DND-41 (cell line): Measurements from ENCODE around the gene DENND5B.
"Not testable (repeated sequence)": the region's sequence is repeated elsewhere in the genome, so short reads cannot be mapped to it uniquely, and the experiment has no call there.

ENCODE experiments used
- ATAC-seq: fragments of 200-7000 bp; cut with Tn5 transposase; 3 replicates; pipeline ENCODE4 v1.9.1; 2021; ENCODE audit warnings: low read depth; ENCODE audit not compliant: insufficient read depth
- DNase-seq: peaks from one replicate; pipeline ENCODE4 v3.0.0-alpha.2; 2020
- H2AFZ ChIP-seq: 2 replicates; pipeline ENCODE4 v1.6.0; 2012; ENCODE audit warnings: low read depth, low read length
- H3K27ac ChIP-seq: 2 replicates; pipeline ENCODE4 v1.5.1; 2012; ENCODE audit warnings: low read length, inconsistent platforms
- H3K27me3 ChIP-seq: fragments of 200-600 bp; sonication (generic); 2 replicates; pipeline ENCODE4 v1.6.0; 2012; ENCODE audit warnings: low read length, mild to moderate bottlenecking, inconsistent platforms; ENCODE audit not compliant: insufficient read depth, poor library complexity
- H3K36me3 ChIP-seq: 2 replicates; pipeline ENCODE4 v1.5.1; 2012; ENCODE audit warnings: low read length, inconsistent platforms; ENCODE audit not compliant: insufficient read depth
- H3K4me1 ChIP-seq: 2 replicates; pipeline ENCODE4 v1.5.1; 2012; ENCODE audit warnings: mild to moderate bottlenecking, low read length; ENCODE audit not compliant: insufficient read depth
- H3K4me2 ChIP-seq: 2 replicates; pipeline ENCODE4 v1.6.0; 2012; ENCODE audit warnings: mild to moderate bottlenecking, moderate library complexity, low read length, inconsistent platforms; ENCODE audit not compliant: insufficient read depth
- H3K4me3 ChIP-seq, 2 experiments: fragments of 200-600 bp in 1 of 2; shearing (Covaris generic) in 1 of 2; 2 replicates each; pipeline ENCODE4 v1.5.1; 2012 to 2016; ENCODE audit warnings: inconsistent platforms in 2 of 2, low read length in 2 of 2, mild to moderate bottlenecking in 2 of 2, low read depth in 1 of 2, moderate library complexity in 1 of 2
- H3K79me2 ChIP-seq: 2 replicates; pipeline ENCODE4 v1.6.0; 2012; ENCODE audit warnings: low read length, inconsistent platforms; ENCODE audit not compliant: insufficient read depth
- H3K9ac ChIP-seq: 2 replicates; pipeline ENCODE4 v1.6.0; 2012; ENCODE audit warnings: low read depth, mild to moderate bottlenecking, inconsistent platforms, low read length, moderate library complexity
- H3K9me3 ChIP-seq: 2 replicates; pipeline ENCODE4 v1.5.1; 2012; ENCODE audit warnings: low read length, moderate library complexity, mild to moderate bottlenecking, inconsistent platforms; ENCODE audit not compliant: insufficient read depth, severe bottlenecking
- H4K20me1 ChIP-seq: 2 replicates; pipeline ENCODE4 v1.6.0; 2012; ENCODE audit warnings: low read length; ENCODE audit not compliant: insufficient read depth
- EZH2 ChIP-seq: IDR thresholded peaks from 3 replicates; pipeline ENCODE4 v1.6.1; 2012; ENCODE audit warnings: borderline replicate concordance, low read depth, mild to moderate bottlenecking, moderate library complexity, low read length, inconsistent platforms; ENCODE audit not compliant: severe bottlenecking
- TF ChIP-seq, protein P1 (sequence below): IDR thresholded peaks from 2 replicates; pipeline ENCODE4 v1.5.1; 2012; ENCODE audit warnings: borderline replicate concordance, low read length, moderate library complexity, mild to moderate bottlenecking; ENCODE audit not compliant: poor library complexity, severe bottlenecking; ENCODE audit errors: extremely low read depth

Gene DENND5B

DNA sequence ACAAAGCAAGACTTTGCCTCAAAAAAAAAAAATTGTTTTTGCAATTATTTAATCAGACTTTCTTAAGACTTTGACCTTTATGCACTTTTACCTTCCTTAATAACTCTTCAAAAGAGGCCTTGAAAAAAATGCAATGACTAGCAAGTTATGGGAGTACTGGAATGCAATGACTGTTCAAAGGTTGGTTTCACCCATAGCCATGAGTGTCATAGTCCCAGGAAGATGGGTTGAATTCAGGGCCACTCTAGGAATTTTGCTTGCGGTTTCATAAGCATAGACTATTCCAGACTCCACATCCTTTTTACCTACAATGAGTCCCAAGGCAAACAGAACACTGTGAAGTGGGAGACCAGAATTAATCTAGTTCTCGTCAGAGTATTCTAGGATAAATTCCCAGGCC lies 29.4 kb upstream of the DENND5B start:
- Histone ChIP-seq H3K4me3 (no peak overlapping the region), H3K27ac (no peak overlapping the region), H3K27me3 (peaks cover under 1% of the 10 kb centered on the region), H3K79me2 (no peaks in the 10 kb centered on the region), H3K36me3 (no peaks in the 10 kb centered on the region), H2AFZ (no peak overlapping the region), H3K9ac (no peak overlapping the region), H3K4me1 (no peaks in the 10 kb centered on the region), H3K9me3 (no peaks in the 10 kb centered on the region), H3K4me2 (no peak overlapping the region), H4K20me1 (no peaks in the 10 kb centered on the region)
- no peak for ATAC-seq
- no peak for DNase-seq
- TF ChIP-seq, protein P1, sequence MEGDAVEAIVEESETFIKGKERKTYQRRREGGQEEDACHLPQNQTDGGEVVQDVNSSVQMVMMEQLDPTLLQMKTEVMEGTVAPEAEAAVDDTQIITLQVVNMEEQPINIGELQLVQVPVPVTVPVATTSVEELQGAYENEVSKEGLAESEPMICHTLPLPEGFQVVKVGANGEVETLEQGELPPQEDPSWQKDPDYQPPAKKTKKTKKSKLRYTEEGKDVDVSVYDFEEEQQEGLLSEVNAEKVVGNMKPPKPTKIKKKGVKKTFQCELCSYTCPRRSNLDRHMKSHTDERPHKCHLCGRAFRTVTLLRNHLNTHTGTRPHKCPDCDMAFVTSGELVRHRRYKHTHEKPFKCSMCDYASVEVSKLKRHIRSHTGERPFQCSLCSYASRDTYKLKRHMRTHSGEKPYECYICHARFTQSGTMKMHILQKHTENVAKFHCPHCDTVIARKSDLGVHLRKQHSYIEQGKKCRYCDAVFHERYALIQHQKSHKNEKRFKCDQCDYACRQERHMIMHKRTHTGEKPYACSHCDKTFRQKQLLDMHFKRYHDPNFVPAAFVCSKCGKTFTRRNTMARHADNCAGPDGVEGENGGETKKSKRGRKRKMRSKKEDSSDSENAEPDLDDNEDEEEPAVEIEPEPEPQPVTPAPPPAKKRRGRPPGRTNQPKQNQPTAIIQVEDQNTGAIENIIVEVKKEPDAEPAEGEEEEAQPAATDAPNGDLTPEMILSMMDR, result no peak
- TF ChIP-seq EZH2, result no peak

- Histone ChIP-seq H3K27me3 (no peaks in the 10 kb centered on the region), H3K4me3 (no peak overlapping the region), H3K4me2 (no peak overlapping the region), H3K9me3 (no peaks in the 10 kb centered on the region), H3K9ac (no peak overlapping the region), H3K4me1 (no peaks in the 10 kb centered on the region), H4K20me1 (no peaks in the 10 kb centered on the region), H3K27ac (no peak overlapping the region), H3K79me2 (no peaks in the 10 kb centered on the region), H3K36me3 (no peaks in the 10 kb centered on the region), H2AFZ (no peak overlapping the region)
- TF ChIP-seq EZH2, result no peak
- TF ChIP-seq, protein P1, result no peak
- no peak for DNase-seq
- no peak for ATAC-seq
Measured at GRCh38 chr12:31618228-31619025, 27.5 kb upstream of the DENND5B start.

- H3K4me3 ChIP-seq, result no peak overlapping the region
- no peaks in the 10 kb centered on the region for H3K4me1 ChIP-seq
- no peak for DNase-seq
- H3K4me2 ChIP-seq, result no peak overlapping the region
- peaks cover 10% of the 10 kb centered on the region for H3K9me3 ChIP-seq
- H3K36me3 ChIP-seq, result no peaks in the 10 kb centered on the region
- H3K27ac ChIP-seq, result no peak overlapping the region
- H3K79me2 ChIP-seq, result no peaks in the 10 kb centered on the region
- no peaks in the 10 kb centered on the region for H3K27me3 ChIP-seq
- ATAC-seq, result no peak
- H3K9ac ChIP-seq, result no peak overlapping the region
- TF ChIP-seq, protein P1, result no peak
- no peak for TF ChIP-seq EZH2
- H2AFZ ChIP-seq, result no peak overlapping the region
- no peaks in the 10 kb centered on the region for H4K20me1 ChIP-seq
Measured at GRCh38 chr12:31612819-31613218, 21.9 kb upstream of the DENND5B start.

GRCh38 chr12:31608299-31608698 lies 17.4 kb upstream of the DENND5B start:
- H3K9ac ChIP-seq, H3K27ac ChIP-seq, ATAC-seq, H3K4me2 ChIP-seq, H3K79me2 ChIP-seq, H3K4me3 ChIP-seq, DNase-seq, H3K4me1 ChIP-seq, H3K27me3 ChIP-seq, H2AFZ ChIP-seq, H3K36me3 ChIP-seq, H4K20me1 ChIP-seq: not testable (repeated sequence)
- peaks cover 11% of the 10 kb centered on the region for H3K9me3 ChIP-seq
